H9 (cell line): ENCODE data around the gene BRD1. TPM values are rescaled to one million over a fixed set of nuclear protein-coding genes. Genes with fewer than 3 reads are reported as not detected.

Experiments
- DNase-seq: peaks from one replicate; pipeline ENCODE4 v3.0.0-alpha.2; 2017
- H2AFZ ChIP-seq: one replicate; pipeline ENCODE4 v1.6.1; 2013; ENCODE audit warnings: mild to moderate bottlenecking, low read length, control low read depth, moderate library complexity
- H2AK5ac ChIP-seq: 2 replicates; pipeline ENCODE4 v1.6.1; 2013; ENCODE audit warnings: low read length, control low read depth, mixed read lengths; ENCODE audit not compliant: insufficient read length
- H2BK120ac ChIP-seq: one replicate; pipeline ENCODE4 v1.6.1; 2013; ENCODE audit warnings: low read depth, mild to moderate bottlenecking, low read length, control low read depth, inconsistent platforms; ENCODE audit not compliant: poor library complexity, severe bottlenecking
- H2BK12ac ChIP-seq: 2 replicates; pipeline ENCODE4 v1.6.1; 2013; ENCODE audit warnings: low read length, control low read depth, mixed read lengths, low read depth; ENCODE audit not compliant: insufficient read length
- H2BK15ac ChIP-seq: 2 replicates; pipeline ENCODE4 v1.6.1; 2013; ENCODE audit warnings: low read depth, low read length, control low read depth
- H2BK20ac ChIP-seq: one replicate; pipeline ENCODE4 v1.6.1; 2013; ENCODE audit warnings: low read depth, mild to moderate bottlenecking, low read length, control low read depth, inconsistent platforms; ENCODE audit not compliant: poor library complexity, severe bottlenecking
- H2BK5ac ChIP-seq: 2 replicates; pipeline ENCODE4 v1.6.1; 2013; ENCODE audit warnings: low read length, control low read depth, mixed read lengths; ENCODE audit not compliant: insufficient read length
- H3K14ac ChIP-seq: 2 replicates; pipeline ENCODE4 v1.6.1; 2013; ENCODE audit warnings: low read length, control low read depth; ENCODE audit not compliant: insufficient read depth
- H3K18ac ChIP-seq: 2 replicates; pipeline ENCODE4 v1.6.1; 2013; ENCODE audit warnings: low read depth, mild to moderate bottlenecking, mixed read lengths, low read length, control low read depth; ENCODE audit not compliant: insufficient read length
- H3K23ac ChIP-seq: 2 replicates; pipeline ENCODE4 v1.6.1; 2013; ENCODE audit warnings: low read length, control low read depth, mixed read lengths, low read depth; ENCODE audit not compliant: insufficient read length
- H3K23me2 ChIP-seq: 2 replicates; pipeline ENCODE4 v1.6.1; 2013; ENCODE audit warnings: low read depth, mild to moderate bottlenecking, mixed read lengths, low read length, control low read depth; ENCODE audit not compliant: insufficient read length, poor library complexity, severe bottlenecking
- H3K27ac ChIP-seq: 2 replicates; pipeline ENCODE4 v1.5.1; 2013; ENCODE audit warnings: low read length, control low read depth, mixed read lengths, low read depth; ENCODE audit not compliant: insufficient read length
- H3K27me3 ChIP-seq: 2 replicates; pipeline ENCODE4 v1.6.1; 2013; ENCODE audit warnings: low read length, control low read depth, inconsistent platforms; ENCODE audit not compliant: insufficient read depth
- H3K4ac ChIP-seq: 2 replicates; pipeline ENCODE4 v1.6.1; 2013; ENCODE audit warnings: low read depth, mild to moderate bottlenecking, control low read depth, inconsistent platforms, low read length, moderate library complexity
- H3K4me1 ChIP-seq: 2 replicates; pipeline ENCODE4 v1.6.1; 2013; ENCODE audit warnings: low read length, control low read depth, inconsistent platforms; ENCODE audit not compliant: insufficient read depth
- H3K4me2 ChIP-seq: 2 replicates; pipeline ENCODE4 v1.6.1; 2013; ENCODE audit warnings: low read length, control low read depth, mixed read lengths; ENCODE audit not compliant: insufficient read length, insufficient read depth
- H3K56ac ChIP-seq: 2 replicates; pipeline ENCODE4 v1.6.1; 2013; ENCODE audit warnings: low read depth, mild to moderate bottlenecking, mixed read lengths, low read length, control low read depth; ENCODE audit not compliant: insufficient read length
- H3K79me1 ChIP-seq: 2 replicates; pipeline ENCODE4 v1.6.1; 2013; ENCODE audit warnings: low read depth, mild to moderate bottlenecking, moderate library complexity, low read length, control low read depth, inconsistent platforms; ENCODE audit not compliant: insufficient read depth, poor library complexity, severe bottlenecking
- H3K79me2 ChIP-seq: 2 replicates; pipeline ENCODE4 v1.6.1; 2013; ENCODE audit warnings: low read length, control low read depth, inconsistent platforms; ENCODE audit not compliant: insufficient read depth
- H3K9ac ChIP-seq: 2 replicates; pipeline ENCODE4 v1.6.1; 2013; ENCODE audit warnings: low read length, control low read depth, mixed read lengths; ENCODE audit not compliant: insufficient read length; ENCODE audit errors: extremely low read depth
- H3K9me3 ChIP-seq: one replicate; pipeline ENCODE4 v1.6.1; 2013; ENCODE audit warnings: low read depth, low read length, inconsistent platforms; ENCODE audit not compliant: control insufficient read depth
- H3T11ph ChIP-seq: one replicate; pipeline ENCODE4 v1.6.1; 2013; ENCODE audit warnings: mild to moderate bottlenecking, low read length, control low read depth, inconsistent platforms
- H4K20me1 ChIP-seq: one replicate; pipeline ENCODE4 v1.6.1; 2013; ENCODE audit not compliant: control insufficient read depth, insufficient read length, insufficient read depth
- H4K5ac ChIP-seq: 2 replicates; pipeline ENCODE4 v1.6.1; 2013; ENCODE audit warnings: low read depth, mild to moderate bottlenecking, mixed read lengths, low read length, control low read depth; ENCODE audit not compliant: insufficient read length
- H4K8ac ChIP-seq: replicated peaks from 2 replicates; pipeline ENCODE4 v1.6.1; 2013; ENCODE audit warnings: low read length, control low read depth, mixed read lengths, low read depth; ENCODE audit not compliant: insufficient read length
- H4K91ac ChIP-seq: 2 replicates; pipeline ENCODE4 v1.6.1; 2013; ENCODE audit warnings: low read depth, mild to moderate bottlenecking, moderate library complexity, mixed read lengths, low read length, control low read depth; ENCODE audit not compliant: insufficient read length
- H3K27ac Mint-ChIP-seq, 3 experiments: 2 replicates in 2 of 3; 3 replicates in 1 of 3; pipeline ENCODE4 v1.8.0; 2020 to 2021; ENCODE audit warnings: mixed read lengths in 3 of 3, mild to moderate bottlenecking in 1 of 3, moderate library complexity in 1 of 3
- H3K27me3 Mint-ChIP-seq: 2 replicates; pipeline ENCODE4 v1.8.0; 2021; ENCODE audit warnings: low read depth, mild to moderate bottlenecking, moderate library complexity, mixed read lengths
- H3K36me3 Mint-ChIP-seq, 3 experiments: 2 replicates in 2 of 3; 3 replicates in 1 of 3; pipeline ENCODE4 v1.8.0; 2020 to 2021; ENCODE audit warnings: low read depth in 3 of 3, mixed read lengths in 3 of 3; ENCODE audit not compliant: insufficient read depth in 1 of 3
- H3K4me1 Mint-ChIP-seq, 2 experiments: 2 replicates each; pipeline ENCODE4 v1.8.0; 2020; ENCODE audit warnings: mixed read lengths in 2 of 2
- H3K4me3 Mint-ChIP-seq, 2 experiments: 2 replicates in 1 of 2; 3 replicates in 1 of 2; pipeline ENCODE4 v1.8.0; 2020 to 2021; ENCODE audit warnings: mild to moderate bottlenecking in 2 of 2, mixed read lengths in 2 of 2, moderate library complexity in 1 of 2
- H3K9me3 Mint-ChIP-seq, 2 experiments: 2 replicates in 1 of 2; 3 replicates in 1 of 2; pipeline ENCODE4 v1.8.0; 2020; ENCODE audit warnings: mild to moderate bottlenecking in 2 of 2, mixed read lengths in 2 of 2, moderate library complexity in 1 of 2
- WGBS: extraction: QIAGEN DNeasy Blood & Tissue Kit; methylation state at CpG from one replicate; pipeline ENCODE4 v1.1.7; 2013; ENCODE audit warnings: missing lambda C conversion rate, low lambda C conversion rate, mixed read lengths; ENCODE audit not compliant: insufficient read length; ENCODE audit errors: extremely low coverage; 5-methylcytosine and 5-hydroxymethylcytosine counted together
- total RNA-seq: library from RNA; stranded (reverse); gene quantifications from 2 replicates; pipeline ENCODE4 v1.2.1, GENCODE V29; 2021
- TF ChIP-seq, protein P1 (sequence below): fragments of 200-600 bp; sonication (generic); conservative IDR thresholded peaks from 3 replicates; pipeline ENCODE4 v1.8.0; 2021; ENCODE audit warnings: antibody characterized with exemption, mild to moderate bottlenecking

The BRD1 gene
- total RNA-seq, 1 experiment from 2014 or later, result 51.3 TPM

DNA sequence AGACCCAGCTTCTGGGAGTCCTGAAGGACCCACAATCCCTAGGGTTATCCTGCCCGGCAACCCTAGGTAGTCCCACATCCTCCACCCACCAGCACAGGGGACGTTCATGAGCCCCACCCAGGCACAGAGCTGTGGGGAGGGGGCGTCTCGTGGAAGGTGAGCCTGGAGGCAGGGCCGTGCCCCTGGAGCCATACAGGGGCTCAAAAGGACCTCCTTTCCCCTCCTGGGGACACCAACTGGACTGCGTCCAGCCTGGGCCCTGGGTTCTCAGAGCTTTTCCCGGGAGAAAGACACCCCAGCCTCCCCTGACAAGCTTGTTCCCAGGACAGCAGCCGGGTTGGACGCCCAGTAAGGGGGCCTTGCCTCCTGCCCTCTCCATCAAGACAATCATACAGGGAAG, 78.4 kb downstream of the BRD1 start:
- Histone ChIP-seq H3K23me2 (no peaks in the 10 kb centered on the region), H4K20me1 (peaks cover 3% of the 10 kb centered on the region), H2BK5ac (no peak overlapping the region), H3K23ac (no peak overlapping the region), H3K4ac (no peak overlapping the region), H3T11ph (no peak overlapping the region), H2BK20ac (no peak overlapping the region), H3K79me2 (no peaks in the 10 kb centered on the region), H3K4me1 (peaks cover 2% of the 10 kb centered on the region; the same call in 1 of the 2 replicates), H2AK5ac (no peak overlapping the region), H4K8ac (no peak overlapping the region), H3K27me3 (no peaks in the 10 kb centered on the region), H4K5ac (no peak overlapping the region), H2AFZ (no peak overlapping the region), H4K91ac (no peak overlapping the region), H3K9me3 (peaks cover 9% of the 10 kb centered on the region), H2BK15ac (no peak overlapping the region), H3K9ac (no peak overlapping the region), H3K79me1 (no peaks in the 10 kb centered on the region), H3K14ac (no peak overlapping the region; the same call in 1 of the 2 replicates), H3K27ac (no peak overlapping the region), H3K4me2 (no peak overlapping the region), H2BK12ac (no peak overlapping the region), H2BK120ac (no peak overlapping the region), H3K18ac (no peak overlapping the region), H3K56ac (no peak overlapping the region)
- Mint-ChIP-seq H3K36me3 (peaks cover 4 to 17% (median 8%) of the 10 kb centered on the region in 3 experiments; a peak in 6 of 7 replicates), H3K4me3 (no peak overlapping the region), H3K27me3 (peaks cover 6% of the 10 kb centered on the region; the same call in 1 of the 2 replicates), H3K27ac (no peak overlapping the region), H3K4me1 (peaks cover 7 to 18% of the 10 kb centered on the region in 2 experiments), H3K9me3 (peaks cover 30 to 32% of the 10 kb centered on the region in 2 experiments)
- no CpG with 5 or more reads among the region's 9 CpGs for WGBS
- DNase-seq, result no peak
- TF ChIP-seq, protein P1, sequence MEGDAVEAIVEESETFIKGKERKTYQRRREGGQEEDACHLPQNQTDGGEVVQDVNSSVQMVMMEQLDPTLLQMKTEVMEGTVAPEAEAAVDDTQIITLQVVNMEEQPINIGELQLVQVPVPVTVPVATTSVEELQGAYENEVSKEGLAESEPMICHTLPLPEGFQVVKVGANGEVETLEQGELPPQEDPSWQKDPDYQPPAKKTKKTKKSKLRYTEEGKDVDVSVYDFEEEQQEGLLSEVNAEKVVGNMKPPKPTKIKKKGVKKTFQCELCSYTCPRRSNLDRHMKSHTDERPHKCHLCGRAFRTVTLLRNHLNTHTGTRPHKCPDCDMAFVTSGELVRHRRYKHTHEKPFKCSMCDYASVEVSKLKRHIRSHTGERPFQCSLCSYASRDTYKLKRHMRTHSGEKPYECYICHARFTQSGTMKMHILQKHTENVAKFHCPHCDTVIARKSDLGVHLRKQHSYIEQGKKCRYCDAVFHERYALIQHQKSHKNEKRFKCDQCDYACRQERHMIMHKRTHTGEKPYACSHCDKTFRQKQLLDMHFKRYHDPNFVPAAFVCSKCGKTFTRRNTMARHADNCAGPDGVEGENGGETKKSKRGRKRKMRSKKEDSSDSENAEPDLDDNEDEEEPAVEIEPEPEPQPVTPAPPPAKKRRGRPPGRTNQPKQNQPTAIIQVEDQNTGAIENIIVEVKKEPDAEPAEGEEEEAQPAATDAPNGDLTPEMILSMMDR, result no peak
